Activated naive CD4-positive, alpha-beta T cell treated with anti-CD3 and anti-CD28 coated beads, Interleukin-2, amount 50 U/mL, for 16 hours (primary cell): ENCODE results near the gene HOXD8.

Source experiments
- DNase-seq: peaks from one replicate; pipeline ENCODE4 v3.0.0-alpha.2; 2020

HOXD8 gene

GRCh38 chr2:176130957-176131847 is 1.7 kb downstream of the HOXD8 start:
- no peak for DNase-seq

DNA sequence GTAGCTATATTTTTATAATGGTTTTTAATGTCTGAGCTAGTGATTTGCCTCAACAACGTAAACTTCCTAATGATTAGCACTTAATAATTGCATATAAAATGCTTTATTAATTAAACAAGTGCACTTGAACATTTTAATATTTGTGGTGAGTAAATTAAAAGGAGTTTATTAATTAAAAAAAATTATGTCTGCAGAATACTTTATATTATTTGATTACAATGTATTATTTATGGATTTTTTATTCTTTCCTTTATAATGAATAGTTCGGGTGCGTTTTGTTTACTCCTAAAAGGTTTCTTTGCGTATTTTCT is 2.3 kb downstream of the HOXD8 start:
- no peak for DNase-seq

GRCh38 chr2:176132205-176133171 is 3.0 kb downstream of the HOXD8 start:
- no peak for DNase-seq

DNA sequence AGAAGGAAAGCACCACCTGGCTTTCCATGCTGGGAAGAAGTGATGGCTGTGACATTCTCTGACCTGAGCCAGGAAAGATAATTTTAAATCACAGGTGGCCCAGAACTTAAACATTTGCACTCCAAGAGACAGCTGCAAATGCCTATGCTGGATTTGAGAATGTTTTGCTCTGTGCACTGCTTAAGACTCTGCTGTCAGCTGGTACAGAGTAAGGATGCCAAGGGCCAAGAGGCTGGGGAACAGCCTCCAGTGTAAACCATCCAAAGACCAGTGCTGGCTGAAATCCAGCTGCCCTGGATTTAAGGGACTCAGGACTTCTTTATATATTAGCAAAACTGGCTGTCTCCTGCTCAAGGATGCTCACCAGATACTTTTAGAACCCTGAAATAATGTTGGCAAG is 3.9 kb downstream of the HOXD8 start:
- DNase-seq, result no peak

GRCh38 chr2:176134035-176134434 is 4.5 kb downstream of the HOXD8 start:
- no peak for DNase-seq

DNA sequence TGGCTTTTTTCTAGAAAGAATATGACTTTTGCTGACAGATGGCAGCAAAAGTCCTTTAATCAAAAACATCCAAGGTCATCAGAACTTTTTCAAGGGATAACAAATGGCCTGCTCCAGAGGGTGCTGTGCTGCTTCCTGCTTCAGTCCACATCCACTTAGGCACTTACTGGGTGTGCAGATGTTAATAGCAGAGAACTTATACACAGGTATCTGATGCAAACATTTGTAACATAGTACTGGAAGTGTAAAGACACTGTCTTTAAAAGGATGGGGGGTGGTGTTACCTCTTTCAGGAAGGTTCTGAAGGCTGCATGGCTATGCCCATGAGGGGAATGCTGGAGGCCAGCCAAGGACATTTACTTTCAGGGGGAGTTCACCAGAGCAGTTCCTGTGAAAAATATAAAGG is 5.5 kb downstream of the HOXD8 start:
- DNase-seq, result no peak

DNA sequence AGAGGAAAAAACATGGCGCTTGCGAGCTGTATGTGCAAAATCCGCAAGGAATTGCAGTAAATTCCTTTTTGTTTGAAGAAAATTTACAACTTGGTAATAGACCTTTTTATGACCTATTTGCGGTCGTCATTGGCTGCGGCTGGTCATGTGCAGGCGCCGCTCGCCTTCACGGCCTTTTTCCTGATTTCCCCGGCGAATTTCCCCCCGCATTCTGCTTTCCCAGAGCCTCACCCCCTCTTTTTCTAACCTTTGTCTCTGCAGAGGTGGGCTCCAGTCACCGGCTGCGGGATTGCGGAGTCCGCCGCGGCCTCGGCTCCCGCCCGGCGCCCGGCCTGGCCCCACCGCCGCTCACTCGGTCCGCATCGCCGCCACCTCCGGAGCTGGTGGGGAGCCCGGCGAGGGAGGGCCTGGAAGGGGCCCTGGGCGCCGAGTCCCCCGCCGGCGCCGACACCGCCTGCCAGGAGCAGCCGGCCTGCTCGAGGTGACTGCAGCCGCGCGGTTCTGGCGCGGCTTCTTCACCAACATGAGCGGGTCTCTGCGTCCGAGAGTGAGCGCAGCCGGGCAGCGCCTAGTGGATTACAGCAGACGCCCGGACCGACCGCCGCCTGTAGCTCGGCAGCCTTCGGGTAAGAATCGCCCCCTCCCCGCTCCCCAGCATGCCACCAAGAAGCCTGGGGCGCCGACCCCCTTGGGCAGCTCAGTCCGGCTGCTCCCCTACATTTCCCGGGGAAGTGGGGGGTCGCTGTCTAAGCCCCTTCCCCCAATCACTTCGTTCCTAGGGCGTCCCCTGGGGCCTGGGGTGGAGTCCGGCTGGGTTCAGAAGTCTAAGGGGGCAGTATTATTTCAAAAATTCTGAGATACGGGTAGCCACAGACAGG is 7.1 kb downstream of the HOXD8 start:
- no peak for DNase-seq

- no peak for DNase-seq
Observed at GRCh38 chr2:176137252-176137580, 7.7 kb downstream of the HOXD8 start.

- no peak for DNase-seq
Observed at GRCh38 chr2:176137906-176138305, 8.4 kb downstream of the HOXD8 start.

DNA sequence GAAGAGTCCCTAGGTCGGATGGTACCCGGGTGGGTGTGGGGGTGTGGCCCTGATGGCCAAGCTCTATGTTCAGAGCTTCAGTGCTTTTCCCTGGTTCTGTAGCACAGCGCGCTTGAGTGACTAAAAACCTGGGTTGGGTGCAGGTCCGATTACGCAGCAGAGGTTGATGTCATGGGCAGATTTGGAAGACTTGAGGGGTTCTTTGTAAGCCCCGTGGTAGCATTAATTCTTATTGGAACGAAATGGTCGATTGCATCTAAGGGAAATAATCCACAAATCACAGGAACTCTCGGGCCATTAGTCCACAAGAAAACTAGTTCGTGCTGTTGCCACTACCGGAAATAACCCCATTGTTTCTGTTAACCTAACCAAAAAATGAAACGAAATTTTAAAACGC is 9.0 kb downstream of the HOXD8 start:
- no peak for DNase-seq

DNA sequence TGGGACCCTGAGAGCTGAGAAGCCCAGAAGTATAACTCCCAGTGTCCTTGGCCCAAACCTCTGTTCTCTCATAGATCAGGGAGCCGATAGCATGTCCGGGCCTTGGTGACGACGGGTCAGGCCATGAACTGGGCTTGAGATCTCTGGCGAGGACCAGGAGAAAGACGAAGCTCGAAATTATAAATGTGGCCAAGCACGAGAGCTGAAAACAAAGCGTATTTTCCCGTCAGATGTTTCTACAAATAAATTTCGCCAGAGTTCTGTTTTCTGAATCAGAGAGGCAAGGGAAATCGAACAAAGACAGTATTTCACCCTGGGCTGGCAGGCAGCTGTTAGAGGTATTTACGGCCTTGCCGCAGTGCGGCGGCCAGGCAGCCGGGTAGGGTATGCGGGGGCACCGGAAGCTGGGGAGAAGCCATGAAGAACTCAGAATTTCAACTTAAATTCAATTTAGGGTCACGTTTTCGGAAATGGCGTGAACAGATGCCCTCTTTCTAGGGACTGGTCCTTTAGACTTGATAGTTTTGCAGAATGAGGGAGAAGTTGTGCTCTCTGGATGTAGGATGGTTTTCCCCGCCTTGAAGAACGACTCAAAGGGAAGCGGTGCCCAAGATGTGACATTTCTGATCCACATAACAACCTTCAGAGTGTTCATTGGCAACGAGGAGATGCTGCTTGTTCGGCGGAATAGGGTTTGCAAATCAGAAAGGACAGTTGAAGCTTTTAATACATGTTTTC is 9.6 kb downstream of the HOXD8 start:
- no peak for DNase-seq

DNA sequence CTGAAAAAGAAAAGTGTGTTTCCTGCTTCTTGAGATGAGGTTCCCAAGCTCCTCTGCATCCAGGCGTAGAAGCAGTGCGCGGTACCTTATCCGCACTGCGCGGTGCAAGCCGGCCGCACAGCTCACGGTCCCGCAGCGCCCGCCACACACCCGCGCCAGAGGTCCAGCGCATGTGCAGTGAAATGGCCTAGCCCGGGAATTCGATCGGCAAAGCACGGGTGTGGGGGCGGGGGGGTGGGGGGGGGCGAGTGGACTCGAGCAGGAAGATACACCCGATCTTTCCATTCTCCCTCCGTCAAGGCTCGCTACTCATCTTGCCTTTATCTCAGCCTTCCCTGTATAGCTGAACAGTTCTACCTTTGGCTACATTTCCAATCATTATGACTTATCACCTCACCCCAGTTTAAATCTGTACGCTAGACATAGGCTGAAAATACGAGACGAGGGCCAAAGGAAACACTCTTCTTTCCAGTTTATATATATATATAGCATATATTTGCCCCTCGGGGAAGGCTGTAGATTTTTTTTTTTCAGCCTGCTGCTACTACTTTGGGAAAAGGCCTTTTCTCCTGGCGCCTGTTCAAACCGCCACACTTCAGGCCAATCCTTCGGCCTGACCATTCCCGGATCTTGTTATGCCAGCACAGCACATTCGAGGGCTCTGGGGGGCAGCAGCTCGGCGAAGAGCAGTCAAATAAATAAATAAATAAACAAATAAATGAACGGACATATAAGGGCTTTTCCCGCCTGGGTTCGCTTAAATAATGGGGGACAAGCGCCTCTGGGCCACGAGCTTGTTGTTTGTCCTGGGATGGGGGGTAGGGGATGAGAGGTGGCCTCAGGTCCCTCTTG is 10.4 kb downstream of the HOXD8 start:
- DNase-seq, result no peak

GRCh38 chr2:176140513-176141317 is 11.2 kb downstream of the HOXD8 start:
- DNase-seq, result peak; percentile 63

DNA sequence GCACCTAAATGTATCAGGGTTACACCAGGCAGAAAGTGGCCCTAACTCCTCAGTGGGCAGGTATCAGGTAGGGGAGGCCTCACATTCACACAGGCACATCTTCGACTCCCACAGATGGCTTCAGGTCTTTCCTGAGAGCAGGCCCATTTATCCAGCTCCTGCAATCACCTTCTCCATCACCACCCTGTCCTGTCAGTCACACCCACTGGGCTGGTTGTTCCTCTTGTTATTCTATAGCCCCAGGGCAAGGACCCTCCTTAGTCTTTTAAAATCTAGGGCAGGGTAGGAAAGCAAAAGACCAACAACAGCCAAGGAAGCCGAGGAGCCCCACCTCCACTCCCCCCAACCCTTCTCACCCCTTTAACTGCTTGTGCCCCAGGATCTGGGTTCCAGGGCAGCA is 12.8 kb downstream of the HOXD8 start:
- no peak for DNase-seq

- no peak for DNase-seq
Observed at GRCh38 chr2:176145085-176145969, 15.8 kb downstream of the HOXD8 start.

- no peak for DNase-seq
Observed at GRCh38 chr2:176146101-176146500, 16.6 kb downstream of the HOXD8 start.

- no peak for DNase-seq
Observed at GRCh38 chr2:176146645-176147044, 17.1 kb downstream of the HOXD8 start.

- DNase-seq, result no peak
Observed at GRCh38 chr2:176147210-176147799, 17.8 kb downstream of the HOXD8 start.
